Limb (tissue), 2 donors: ENCODE data around the gene IHH.

Source experiments
- DNase-seq, 2 donors: peaks; one replicate each; pipeline ENCODE4 v3.0.0-alpha.2; 2016; ENCODE audit errors: extremely low spot score in 2 of 2

Gene IHH

DNA sequence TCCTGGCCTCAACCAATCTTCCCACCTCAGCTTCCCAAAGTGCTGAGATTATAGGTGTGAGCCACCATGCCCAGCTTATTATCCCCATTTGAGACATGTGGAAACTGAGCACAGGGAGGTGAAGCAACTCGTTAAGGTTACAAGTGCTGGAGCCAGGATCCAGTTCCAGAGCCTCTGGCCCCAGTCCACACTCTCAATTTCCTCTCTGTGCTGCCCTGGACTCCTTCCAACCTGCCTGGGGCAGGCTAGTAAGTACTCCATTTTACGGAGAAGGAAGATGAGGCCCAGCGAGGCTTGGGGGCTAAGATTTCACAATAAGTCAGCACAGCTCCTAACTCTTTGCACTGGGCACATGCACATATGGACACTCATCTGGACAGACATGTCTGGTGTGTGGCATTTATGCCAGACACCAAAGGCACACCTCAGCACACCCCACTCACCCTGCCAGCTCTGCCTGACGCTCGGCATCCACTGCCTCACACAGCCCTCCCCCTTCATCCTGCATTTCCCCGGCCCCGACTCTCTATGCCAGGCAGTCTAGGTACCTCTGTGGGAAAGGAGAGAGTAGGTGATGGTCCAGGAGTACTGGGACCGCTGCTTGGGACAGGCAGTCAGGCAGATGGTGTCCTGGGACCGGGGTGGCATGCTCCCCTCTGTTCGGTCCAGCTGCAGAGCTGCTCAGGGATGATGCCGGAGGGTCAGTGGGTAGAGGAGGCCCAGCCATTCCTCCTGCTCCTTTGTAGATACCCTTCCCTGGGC lies 39.9 kb downstream of the IHH start:
- DNase-seq = no peak

DNA sequence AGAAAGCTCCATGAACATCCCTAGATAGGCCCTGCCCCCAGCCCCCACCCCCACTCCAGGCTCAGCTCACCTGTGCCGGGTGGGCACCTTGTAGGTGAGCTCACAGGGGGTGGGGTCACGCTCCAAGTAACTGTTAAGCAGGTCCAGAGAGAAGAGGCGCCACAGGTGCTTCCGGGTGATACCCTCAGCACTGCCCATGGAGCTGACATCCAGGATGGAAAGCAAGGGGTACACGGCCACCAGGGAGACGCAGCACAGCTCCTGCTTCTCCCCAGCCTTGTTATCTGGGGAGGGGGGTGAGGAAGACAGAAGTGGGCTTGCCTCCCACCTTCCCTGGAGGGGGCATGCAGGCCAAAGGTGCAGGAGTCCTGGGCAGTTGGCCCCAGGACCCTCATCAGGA lies 41.3 kb downstream of the IHH start:
- no peak for DNase-seq

DNA sequence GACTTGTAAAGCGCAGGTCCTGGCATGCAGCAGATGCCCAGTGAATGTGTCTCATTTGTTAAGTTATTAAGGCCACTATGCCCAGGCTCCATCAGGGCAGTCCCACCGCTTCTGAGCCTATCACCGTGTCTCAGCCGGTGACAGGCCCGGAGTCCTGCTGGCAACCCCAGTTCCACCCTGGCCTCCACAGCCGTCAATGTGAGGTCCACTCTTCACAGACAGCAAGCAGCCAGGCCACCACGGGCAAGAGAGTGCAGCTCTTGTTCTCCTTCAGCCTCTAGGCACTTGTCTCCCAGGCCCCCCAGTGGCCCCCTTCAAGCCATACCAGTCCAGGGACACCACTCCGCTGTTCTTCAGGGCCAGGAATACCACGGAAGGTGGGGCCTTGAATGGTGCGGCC lies 42.0 kb downstream of the IHH start:
- DNase-seq = no peak

DNA sequence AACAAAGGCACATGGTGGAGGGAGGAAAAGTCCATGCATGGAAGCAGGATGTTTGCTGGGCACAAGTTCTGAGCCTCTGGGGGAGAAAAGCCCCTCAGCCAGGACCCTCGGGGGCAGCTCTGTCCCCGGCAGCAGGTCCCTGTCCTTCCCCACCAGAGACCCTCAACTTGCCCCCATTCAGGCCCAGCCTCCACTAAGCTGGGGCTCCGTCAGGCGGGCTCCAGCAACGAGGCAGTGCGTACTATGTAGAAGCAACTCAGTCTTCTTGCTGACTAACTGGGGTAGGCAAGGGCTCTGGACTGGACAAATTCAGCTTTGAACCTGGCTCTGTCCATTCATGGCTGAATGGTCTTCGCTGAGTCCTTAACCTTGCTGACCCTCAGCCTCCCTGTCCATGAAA lies 42.4 kb downstream of the IHH start:
- no peak for DNase-seq

DNA sequence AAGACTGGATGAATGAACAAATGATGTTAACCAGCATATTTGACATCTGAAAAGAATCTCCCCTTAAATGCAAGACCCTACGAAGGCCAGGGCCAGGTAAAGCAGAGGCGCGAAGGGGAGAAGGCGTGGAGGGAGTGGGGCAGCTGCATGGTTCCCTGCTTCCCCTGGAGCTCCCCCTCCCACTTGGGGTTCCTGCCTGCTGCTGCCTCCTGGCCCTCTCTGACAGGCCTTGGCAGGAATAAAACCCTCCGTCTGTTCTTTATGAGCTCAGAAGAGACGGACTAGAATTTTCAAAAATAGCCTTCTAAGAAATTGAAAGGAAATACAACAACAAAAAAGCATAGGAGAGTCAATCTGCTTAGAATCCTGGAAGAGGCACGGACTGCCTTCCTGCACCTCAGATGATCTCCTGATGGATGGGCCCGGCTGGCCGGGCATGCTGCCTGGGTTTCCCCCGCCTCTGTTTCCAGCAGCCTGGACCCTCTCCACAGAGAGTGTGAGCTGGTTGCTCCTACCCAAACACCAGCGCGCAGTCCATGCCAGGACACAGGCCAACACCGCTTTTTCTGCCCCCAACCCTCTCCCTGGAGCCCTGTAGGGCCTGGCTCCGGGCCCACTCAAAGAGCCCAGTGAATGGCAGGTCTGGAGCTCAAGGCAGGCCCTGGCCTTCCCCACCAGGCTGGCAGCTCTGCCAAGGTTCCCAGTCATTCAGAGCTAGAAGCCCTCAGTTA lies 43.4 kb downstream of the IHH start:
- DNase-seq = peak in 1 of 2 donors; percentile 5

DNA sequence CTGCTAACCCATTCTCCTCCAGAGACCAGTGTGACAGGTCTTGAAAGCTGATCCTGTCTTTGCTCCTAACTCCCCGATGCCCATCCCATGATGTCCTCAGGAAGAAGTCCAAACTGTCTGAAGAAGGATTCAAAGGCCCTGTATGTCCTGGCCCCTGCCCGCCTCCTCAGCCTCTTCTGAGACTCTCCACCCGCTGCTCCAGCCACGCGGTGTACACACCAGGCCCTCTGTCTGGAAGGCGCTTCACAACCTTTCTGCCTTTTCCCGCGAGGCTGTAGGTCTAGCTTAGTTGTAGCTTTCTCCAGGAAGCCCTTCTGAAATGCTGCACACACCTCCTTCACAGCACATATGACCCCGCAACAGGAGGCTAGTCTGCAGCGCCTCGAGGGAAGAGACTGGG lies 44.0 kb downstream of the IHH start:
- no peak for DNase-seq

DNA sequence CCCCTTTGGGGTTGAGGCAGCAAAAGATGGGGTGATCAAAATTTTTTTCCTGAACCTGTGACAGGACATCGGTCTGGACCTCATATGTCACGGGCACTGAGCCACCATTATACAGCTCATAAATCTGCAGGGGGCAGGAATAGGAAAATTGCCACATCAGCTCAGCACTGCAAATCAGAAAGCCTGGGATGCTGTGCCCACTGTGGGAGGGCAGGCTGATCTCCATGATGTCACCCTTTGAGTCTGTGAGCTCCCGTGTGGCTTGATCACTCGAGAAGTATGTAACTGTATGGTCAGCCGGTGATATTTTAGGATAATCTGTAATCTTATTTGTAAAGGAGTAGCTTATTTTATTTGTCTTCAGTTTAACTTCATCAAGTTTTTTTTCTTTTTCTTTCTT lies 49.8 kb downstream of the IHH start:
- no peak for DNase-seq

DNA sequence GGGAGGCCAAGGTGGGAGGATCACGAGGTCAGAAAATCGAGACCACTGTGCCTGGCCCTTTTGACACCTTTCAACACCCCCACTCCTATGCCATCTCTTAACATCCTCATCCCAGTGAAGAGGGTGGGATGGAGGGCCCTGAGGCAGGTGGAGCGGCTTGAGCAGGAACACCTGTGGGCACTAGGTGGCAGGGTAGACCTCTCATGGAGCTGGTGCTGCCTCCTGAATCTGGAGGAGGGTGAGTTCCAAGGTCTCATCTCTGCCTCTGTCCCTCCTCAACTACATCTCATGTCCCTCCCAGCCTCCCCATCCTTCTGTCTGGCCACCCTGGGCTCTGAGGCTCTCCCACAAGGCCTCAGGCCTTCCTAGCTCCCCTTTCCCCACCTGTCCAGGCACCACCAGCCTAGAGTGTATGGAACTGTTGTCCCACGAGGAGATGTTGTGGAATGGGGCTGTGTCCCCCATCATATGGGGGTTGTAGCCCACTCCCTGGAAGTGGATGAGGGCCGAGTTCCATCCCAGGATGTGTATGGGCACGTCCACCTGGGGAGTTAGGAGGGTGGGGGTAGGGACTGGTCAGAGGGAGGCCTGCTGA lies 50.5 kb downstream of the IHH start:
- no peak for DNase-seq

DNA sequence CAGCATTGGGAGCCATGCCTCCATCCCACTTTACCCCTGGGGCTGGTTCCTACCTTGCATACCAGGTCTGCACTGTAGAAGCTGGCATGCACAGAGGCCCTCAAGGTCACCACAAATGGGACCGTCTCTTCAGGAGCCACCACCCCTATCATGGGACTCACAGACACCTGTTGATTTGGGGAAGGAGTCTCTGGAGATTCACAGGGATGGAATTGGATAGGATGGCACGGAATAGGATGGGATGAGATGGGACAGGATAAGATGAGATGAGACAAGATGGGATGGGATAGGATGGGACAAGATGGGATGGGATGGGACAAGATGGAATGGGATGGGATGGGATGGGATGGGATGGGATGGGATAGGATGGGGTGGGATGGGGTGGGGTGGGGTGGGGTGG lies 51.4 kb downstream of the IHH start:
- no peak for DNase-seq
